Measurements from ENCODE around the gene PLCH2.

PLCH2 gene

DNA sequence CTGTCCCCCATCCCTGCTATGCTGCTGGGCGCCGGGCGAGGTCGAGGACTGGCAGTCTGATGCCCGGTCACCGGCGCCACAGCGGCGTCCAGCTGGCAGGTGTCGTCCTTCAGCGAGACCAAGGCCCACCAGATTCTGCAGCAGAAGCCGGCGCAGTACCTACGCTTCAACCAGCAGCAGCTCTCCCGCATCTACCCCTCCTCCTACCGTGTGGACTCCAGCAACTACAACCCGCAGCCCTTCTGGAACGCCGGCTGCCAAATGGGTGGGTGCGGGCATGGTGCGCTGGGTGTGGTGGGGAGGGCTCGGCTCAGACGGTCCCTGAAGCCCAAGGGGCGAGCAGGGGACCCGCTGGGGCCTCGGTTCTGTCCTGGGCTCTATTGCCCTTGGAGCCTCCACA, 20.7 kb downstream of the PLCH2 start:
- no peak for DNase-seq (ENCODE audit: low read depth in 4 of 4, low spot score in 1 of 4)

DNA sequence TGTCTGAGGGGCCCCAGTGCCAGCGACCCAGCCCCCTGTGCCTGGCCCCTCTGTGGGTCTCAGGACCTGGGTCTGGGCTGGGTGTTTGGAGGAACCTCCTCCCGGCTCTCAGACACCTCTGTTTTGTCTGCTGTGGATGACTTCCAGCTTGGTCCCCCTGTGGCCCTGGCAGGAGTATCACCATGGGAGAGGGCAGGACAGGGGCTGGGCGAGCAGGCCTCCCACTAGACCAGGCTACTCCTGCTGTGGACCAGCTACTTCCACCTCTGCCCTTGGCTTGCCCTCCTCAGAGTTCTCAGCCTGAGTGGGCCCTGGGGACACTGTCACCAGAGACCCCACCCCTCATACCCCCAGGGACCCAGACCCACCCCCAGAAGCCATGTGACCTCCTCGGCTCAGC, 21.8 kb downstream of the PLCH2 start:
- no peak for DNase-seq (ENCODE audit: low read depth in 4 of 4, low spot score in 1 of 4)

DNA sequence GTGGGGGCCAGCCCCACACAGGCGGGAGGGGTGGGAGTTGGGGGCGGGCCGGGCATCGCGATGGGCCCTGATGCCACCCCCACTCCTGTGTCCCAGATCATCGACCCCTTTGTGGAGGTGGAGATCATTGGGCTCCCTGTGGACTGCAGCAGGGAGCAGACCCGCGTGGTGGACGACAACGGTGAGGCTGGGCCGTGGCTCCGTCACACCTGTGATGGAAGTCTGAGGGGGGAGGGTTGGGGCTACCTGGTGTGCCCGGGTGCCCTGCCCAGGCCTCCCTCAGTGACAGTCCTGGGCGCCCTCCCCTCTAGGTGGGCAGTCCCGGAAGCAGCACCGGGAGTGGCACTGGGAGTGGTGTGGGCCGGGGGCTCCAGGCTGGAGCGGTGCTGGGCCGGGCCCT, 22.6 kb downstream of the PLCH2 start:
- no peak for DNase-seq (ENCODE audit: low read depth in 4 of 4, low spot score in 1 of 4)

DNA sequence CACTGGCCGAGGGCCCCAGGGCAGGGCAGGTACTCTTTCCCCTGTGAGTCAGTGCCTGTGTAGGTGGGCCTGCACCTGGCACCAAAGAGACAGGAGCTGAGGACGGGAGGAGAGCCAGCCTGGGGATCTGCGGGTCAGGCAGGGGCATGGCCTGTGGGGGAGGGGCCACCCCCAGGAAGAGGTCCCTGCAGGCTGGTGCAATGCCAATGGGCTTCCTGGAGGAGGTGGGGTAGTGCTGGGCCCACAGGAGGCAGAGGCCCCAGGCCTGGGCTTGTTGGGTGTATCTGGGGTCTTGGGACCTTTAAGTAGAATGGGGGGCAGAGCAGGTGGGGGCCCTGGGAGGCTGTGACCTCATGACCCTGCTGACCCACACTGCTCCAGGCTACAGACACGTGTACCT, 23.2 kb downstream of the PLCH2 start:
- no peak for DNase-seq (ENCODE audit: low read depth in 4 of 4, low spot score in 1 of 4)

DNA sequence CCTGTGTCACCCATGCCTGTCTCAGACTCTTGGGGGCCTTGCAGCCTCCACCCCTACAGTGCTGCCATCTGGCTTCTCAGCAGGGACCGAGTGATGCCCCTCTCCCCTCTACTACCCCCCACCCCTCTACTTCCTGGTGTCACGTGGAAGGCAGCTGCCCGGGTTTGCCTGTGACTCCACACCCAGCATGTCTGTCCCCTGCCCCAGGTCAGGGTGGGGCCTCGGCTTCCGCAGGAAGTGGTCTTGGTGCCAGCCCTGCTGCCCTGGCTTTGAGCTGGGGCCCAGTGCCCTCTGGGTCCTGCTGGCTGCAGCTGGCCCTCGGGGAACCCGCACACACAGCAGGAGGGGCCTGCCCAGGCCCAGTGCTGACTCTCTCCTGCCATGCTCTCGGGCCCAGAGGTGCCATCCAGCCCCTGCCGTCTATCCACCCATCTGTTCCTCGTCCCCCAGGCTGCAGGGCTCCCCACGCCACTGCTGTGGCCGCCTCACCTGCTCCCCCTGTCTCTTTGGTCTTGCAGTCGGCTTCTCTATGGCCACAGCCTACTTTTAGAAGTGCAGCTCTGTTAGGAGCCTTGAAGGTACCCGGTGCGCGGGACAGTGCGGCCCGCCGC, 24.0 kb downstream of the PLCH2 start:
- DNase-seq (ENCODE audit: low read depth in 4 of 4, low spot score in 1 of 4): no peak

- DNase-seq (ENCODE audit: low read depth in 4 of 4, low spot score in 1 of 4): no peak
Observed at GRCh38 chr1:2501041-2501819, 25.1 kb downstream of the PLCH2 start.

DNA sequence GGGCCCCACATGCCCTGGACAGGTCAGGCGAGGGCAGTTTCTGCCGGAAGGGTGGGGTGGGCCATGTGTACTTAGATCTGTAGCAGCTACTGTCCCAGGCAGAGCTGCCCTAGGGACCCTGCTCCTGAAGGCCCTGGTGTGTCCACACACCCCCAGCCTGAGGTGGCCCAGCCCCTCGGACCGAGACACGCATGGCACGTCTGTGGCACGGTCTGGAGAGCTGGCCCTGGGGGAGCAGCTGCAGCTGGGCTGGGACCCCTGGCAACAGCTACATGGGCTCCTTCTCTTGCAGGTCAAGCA, 25.7 kb downstream of the PLCH2 start:
- DNase-seq (ENCODE audit: low read depth in 4 of 4, low spot score in 1 of 4): no peak

DNA sequence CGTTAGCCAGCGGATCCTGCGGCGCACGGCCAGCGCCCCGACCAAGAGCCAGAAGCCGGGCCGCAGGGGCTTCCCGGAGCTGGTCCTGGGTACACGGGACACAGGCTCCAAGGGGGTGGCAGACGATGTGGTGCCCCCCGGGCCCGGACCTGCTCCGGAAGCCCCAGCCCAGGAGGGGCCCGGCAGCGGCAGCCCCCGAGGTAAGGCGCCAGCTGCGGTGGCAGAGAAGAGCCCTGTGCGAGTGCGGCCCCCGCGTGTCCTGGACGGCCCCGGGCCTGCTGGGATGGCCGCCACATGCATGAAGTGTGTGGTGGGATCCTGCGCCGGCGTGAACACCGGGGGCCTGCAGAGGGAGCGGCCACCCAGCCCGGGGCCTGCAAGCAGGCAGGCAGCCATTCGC, 26.1 kb downstream of the PLCH2 start:
- DNase-seq (ENCODE audit: low read depth in 4 of 4, low spot score in 1 of 4): no peak

DNA sequence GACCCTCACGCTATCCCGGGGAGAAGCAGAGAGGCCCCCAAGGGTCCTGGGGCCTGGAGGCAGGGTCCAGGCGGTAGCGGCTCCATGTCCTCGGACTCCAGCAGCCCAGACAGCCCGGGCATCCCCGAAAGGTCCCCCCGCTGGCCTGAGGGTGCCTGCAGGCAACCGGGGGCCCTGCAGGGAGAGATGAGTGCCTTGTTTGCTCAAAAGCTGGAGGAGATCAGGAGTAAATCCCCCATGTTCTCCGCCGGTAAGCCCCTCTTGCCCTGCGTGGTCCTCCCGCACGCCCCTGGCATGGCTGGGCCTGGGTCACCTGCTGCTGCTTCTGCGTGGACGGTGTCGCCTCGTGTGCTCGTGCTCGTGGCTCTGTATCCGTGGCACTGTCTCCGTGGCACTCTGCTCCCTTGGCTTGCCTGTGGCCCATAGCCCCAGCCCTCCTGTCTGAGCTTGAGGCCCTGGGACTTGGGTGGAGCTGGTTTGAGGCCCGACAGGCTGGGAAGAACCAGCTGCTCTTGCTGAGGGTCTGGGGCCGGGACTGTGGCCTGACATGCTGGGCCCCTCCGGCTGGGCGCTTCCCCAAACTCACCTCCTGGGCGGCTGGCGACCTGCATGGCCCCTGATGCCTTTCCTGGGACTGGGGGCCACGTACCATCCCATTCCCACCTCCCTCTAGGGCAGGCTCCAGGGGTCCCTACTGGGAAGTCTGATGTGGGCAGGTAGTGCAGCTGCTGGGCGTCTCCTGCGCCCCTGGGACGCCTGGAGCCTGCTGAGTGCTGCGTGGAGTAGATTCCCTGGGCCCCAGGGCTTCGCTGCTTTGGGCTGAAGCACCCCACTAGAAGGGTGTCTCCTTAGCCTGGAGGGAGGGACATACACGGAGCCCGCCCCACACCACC, 26.8 kb downstream of the PLCH2 start:
- DNase-seq (ENCODE audit: low read depth in 4 of 4, low spot score in 1 of 4): no peak

DNA sequence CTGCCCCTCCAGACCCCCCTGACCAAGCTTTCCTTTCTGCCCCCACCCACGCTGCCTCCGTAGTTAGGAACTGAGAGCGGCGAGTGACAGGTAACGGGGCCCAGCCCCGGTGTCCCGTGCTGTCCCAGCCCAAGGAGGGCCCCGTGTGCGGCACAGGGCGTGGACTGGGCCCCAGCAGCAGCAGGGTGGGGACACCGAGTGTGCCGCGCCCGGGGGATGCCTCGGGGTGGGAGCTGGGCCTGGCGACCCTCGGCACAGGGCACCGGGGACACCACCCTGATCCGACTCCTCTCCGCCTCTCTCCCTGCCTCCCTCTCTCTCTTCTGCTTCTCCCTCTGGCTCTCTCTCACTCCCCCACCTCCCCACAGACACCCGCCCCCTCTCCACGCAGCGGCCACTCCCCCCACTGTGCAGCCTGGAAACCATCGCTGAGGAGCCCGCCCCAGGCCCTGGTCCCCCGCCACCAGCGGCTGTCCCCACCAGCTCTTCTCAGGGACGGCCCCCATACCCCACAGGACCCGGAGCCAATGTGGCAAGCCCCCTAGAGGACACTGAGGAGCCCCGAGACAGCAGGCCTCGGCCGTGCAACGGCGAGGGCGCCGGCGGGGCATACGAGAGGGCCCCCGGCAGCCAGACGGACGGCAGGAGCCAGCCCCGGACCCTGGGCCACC, 27.6 kb downstream of the PLCH2 start:
- DNase-seq (ENCODE audit: low read depth in 4 of 4, low spot score in 1 of 4): no peak

DNA sequence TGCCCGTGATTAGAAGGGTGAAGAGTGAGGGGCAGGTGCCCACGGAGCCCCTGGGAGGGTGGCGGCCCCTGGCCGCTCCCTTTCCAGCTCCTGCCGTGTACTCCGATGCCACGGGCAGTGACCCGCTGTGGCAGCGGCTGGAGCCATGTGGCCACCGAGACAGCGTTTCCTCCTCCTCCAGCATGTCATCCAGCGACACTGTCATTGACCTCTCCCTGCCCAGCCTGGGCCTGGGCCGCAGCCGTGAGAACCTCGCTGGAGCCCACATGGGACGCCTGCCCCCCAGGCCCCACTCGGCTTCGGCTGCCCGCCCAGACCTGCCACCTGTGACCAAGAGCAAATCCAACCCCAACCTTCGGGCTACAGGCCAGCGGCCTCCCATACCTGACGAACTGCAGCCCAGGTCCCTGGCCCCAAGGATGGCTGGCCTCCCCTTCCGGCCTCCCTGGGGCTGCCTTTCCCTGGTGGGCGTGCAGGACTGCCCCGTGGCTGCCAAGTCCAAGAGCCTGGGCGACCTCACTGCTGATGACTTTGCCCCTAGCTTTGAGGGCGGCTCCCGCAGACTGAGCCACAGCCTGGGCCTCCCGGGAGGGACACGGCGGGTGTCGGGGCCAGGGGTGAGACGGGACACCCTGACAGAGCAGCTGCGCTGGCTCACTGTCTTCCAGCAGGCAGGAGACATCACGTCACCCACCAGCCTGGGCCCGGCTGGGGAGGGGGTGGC, 28.3 kb downstream of the PLCH2 start:
- no peak for DNase-seq (ENCODE audit: low read depth in 4 of 4, low spot score in 1 of 4)

GRCh38 chr1:2504949-2505272, 28.8 kb downstream of the PLCH2 start:
- DNase-seq (ENCODE audit: low read depth in 4 of 4, low spot score in 1 of 4): no peak

DNA sequence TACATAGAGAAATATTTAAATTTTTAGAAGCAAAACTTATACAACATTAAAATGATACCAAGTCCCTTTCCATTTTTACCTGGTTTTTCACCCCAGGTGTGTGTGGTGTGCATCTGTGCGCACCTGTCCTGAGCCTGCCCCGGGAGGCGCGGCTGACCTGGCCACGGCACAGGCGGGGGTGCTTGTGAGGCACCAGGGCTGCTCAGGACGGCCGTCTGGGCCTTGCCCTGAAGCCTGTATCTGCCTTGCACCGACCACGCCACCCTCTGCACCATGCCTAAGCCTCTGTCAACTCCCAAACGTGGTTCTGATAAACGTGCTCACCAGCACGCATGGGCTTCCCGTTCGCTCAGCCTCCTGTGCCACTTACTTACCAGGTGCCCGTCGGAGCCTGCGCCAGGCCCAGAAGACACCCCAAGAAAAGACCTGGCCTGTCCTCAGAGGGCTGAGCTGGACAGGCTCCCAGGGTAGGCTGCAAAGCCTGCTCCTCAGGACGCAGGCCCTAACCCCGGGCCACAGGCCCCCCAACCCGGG, 29.4 kb downstream of the PLCH2 start:
- DNase-seq (ENCODE audit: low read depth in 4 of 4, low spot score in 1 of 4): no peak

DNA sequence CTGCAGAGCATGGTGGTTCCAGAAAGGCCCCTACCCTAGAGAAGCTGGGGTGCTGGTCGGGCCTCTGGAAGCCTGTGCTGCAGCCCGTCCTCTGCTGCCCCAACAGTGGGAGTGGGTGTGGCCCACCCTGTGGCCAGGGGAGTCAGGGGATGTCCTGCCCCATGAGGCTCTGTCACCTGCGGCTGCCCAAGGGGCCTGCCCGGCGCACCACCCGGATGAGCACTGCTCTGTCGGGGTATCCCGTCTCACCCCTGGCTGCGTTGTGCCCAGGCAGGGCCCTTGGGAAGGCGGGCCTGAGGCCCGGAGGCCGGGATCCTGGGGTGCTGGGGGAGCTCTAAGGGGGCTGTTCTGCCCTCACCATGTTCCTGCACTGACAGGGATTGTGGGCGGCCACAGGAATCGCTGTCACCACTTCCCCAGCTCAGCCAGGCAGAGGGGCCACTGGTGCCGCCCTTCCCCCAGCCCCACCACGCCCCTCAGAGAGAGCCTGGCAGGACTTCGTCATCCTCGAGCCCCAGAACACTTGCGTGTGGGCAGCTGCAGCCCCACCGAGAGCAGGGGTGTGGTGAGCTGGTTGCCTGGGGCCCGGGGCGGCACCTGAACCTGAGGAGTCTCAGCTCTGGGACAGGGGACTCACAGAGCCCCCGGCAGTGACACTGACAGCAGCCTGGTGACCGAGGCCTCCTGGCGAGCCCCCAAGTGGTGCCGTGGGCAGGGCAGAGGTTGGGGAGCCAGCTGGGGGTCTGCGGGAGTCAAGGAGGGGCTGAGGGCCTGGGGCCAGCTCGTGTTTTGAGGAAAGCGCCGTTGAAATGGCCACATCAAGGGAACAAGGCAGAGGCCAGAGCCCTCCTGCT, 30.1 kb downstream of the PLCH2 start:
- no peak for DNase-seq (ENCODE audit: low read depth in 4 of 4, low spot score in 1 of 4)

GRCh38 chr1:2506901-2507565, 30.9 kb downstream of the PLCH2 start:
- DNase-seq (ENCODE audit: low read depth in 4 of 4, low spot score in 1 of 4): no peak

GRCh38 chr1:2507744-2508155, 31.7 kb downstream of the PLCH2 start:
- no peak for DNase-seq (ENCODE audit: low read depth in 4 of 4, low spot score in 1 of 4)

DNA sequence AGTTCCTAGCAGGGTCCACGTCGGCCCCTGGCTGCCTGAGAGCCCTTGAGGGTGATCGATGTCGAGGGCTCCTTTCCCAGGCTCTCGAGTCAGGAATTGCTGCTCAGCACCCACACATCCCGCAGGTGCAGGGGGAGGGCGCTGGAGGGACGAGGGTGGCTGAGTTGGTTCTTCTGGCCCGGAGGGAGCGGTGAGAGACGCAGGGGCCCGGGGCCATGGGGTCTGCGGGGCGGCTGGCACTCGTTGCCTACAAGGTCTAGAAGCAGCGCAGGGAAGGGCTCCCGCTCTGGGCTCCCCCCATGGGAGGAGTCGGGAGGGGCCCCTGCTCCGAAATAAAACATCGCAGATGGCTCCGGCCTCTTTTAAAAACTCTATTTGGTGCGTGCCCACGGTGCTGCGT, 32.1 kb downstream of the PLCH2 start:
- DNase-seq (ENCODE audit: low read depth in 4 of 4, low spot score in 1 of 4): no peak

DNA sequence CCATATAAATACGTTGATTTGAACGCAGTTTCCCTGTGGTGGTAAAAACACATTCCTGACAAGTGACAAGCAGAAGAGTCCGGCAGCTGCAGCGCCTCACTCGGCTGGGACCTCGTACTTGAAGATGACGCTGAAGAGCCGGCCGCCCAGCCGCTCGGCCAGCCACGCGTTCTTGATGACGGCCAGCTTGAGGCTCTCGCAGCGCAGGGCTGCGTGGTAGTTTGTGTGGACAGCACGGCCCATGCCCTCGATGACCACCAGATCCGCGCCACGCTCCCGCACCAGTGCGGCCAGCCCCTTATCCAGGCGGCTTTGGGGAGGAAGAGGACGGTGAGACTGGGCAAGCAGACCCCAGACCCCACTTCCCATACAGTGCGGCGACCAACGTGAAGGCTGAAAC, 32.7 kb downstream of the PLCH2 start:
- no peak for DNase-seq (ENCODE audit: low read depth in 4 of 4, low spot score in 1 of 4)

DNA sequence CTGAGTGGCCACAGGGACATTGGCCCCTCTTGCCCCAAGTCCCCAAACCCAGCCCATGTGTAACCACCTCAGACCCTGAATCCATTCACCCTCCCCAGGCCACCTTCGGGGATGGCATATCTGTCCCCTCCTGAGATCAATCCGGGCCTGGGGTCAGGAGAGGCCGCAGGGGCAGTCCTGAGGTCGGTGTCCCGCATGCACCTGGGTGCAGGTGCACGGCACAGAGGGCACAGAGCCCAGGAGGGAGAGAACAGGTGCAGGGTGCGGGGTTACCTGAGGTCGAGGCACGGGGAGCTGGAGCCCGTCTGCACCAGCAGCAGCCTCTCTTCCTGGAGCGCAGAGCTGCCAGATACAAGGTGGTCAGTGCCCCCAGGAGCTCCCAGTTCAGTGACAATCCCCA, 33.5 kb downstream of the PLCH2 start:
- no peak for DNase-seq (ENCODE audit: low read depth in 4 of 4, low spot score in 1 of 4)

All from stimulated activated CD4-positive, alpha-beta T cell treated with anti-CD3 and anti-CD28 coated beads, Interleukin-1b, Interleukin-23, amount 100 ng/mL, for 24 hours (primary cell).